GM10847 (cell line): Measurements from ENCODE around the gene BCOR.

Experiments
- POLR2A ChIP-seq: IDR thresholded peaks from 2 replicates; pipeline ENCODE4 v1.6.1; 2011; ENCODE audit not compliant: insufficient read length; ENCODE audit errors: extremely low read depth

The BCOR gene

GRCh38 chrX:40095583-40096394, 2.0 kb downstream of the BCOR start:
- TF ChIP-seq POLR2A = no peak

GRCh38 chrX:40094900-40095582, 2.7 kb downstream of the BCOR start:
- no peak for TF ChIP-seq POLR2A

GRCh38 chrX:40094041-40094899, 3.5 kb downstream of the BCOR start:
- no peak for TF ChIP-seq POLR2A

- TF ChIP-seq POLR2A = no peak
Measured at GRCh38 chrX:40093586-40093985, 4.2 kb downstream of the BCOR start.

GRCh38 chrX:40092808-40093435, 4.8 kb downstream of the BCOR start:
- TF ChIP-seq POLR2A = no peak

GRCh38 chrX:40091691-40092421, 5.9 kb downstream of the BCOR start:
- TF ChIP-seq POLR2A = no peak

- TF ChIP-seq POLR2A = no peak
Measured at GRCh38 chrX:40090961-40091360, 6.8 kb downstream of the BCOR start.

- TF ChIP-seq POLR2A = no peak
Measured at GRCh38 chrX:40090050-40090804, 7.5 kb downstream of the BCOR start.

GRCh38 chrX:40088803-40089540, 8.8 kb downstream of the BCOR start:
- no peak for TF ChIP-seq POLR2A

GRCh38 chrX:40088299-40088625, 9.5 kb downstream of the BCOR start:
- TF ChIP-seq POLR2A = no peak

GRCh38 chrX:40087425-40088298, 10.1 kb downstream of the BCOR start:
- TF ChIP-seq POLR2A = no peak

- no peak for TF ChIP-seq POLR2A
Measured at GRCh38 chrX:40086569-40087335, 11.0 kb downstream of the BCOR start.
